Type B pancreatic cell (in vitro differentiated cells): ENCODE results near the gene POLN. TPM values are rescaled to one million over a fixed set of nuclear protein-coding genes. Genes with fewer than 3 reads are reported as not detected.
A peak's percentile ranks its signal among the peaks of the same experiment; 100 is the strongest.

Experiments
- DNase-seq: peaks from one replicate; pipeline ENCODE4 v3.0.0; 2021; ENCODE audit warnings: mixed read lengths; ENCODE audit not compliant: unreplicated experiment; ENCODE audit errors: extremely low spot score
- H3K27ac Mint-ChIP-seq: 2 replicates; pipeline ENCODE4 v1.8.0; 2021; ENCODE audit warnings: mild to moderate bottlenecking, mixed read lengths
- H3K27me3 Mint-ChIP-seq: 2 replicates; pipeline ENCODE4 v1.8.0; 2021; ENCODE audit warnings: mixed read lengths
- H3K36me3 Mint-ChIP-seq: 2 replicates; pipeline ENCODE4 v1.8.0; 2021; ENCODE audit warnings: mixed read lengths
- H3K4me1 Mint-ChIP-seq: one replicate; pipeline ENCODE4 v1.8.0; 2021; ENCODE audit warnings: mixed read lengths; ENCODE audit not compliant: unreplicated experiment
- H3K4me3 Mint-ChIP-seq: 2 replicates; pipeline ENCODE4 v1.8.0; 2021; ENCODE audit warnings: mild to moderate bottlenecking, mixed read lengths
- H3K9me3 Mint-ChIP-seq: 2 replicates; pipeline ENCODE4 v1.8.0; 2021; ENCODE audit warnings: mixed read lengths
- total RNA-seq: library from RNA; stranded (reverse); gene quantifications from 2 replicates; pipeline ENCODE4 v1.2.1, GENCODE V29; 2021; ENCODE audit warnings: low replicate concordance
- TF ChIP-seq, protein P1 (sequence below): fragments of 200-600 bp; sonication (generic); conservative IDR thresholded peaks from 2 replicates; pipeline ENCODE4 v1.5.0; 2021; ENCODE audit warnings: antibody characterized with exemption, mild to moderate bottlenecking

POLN gene
- total RNA-seq, 1 donor from 2014 or later, result 4.1 TPM

GRCh38 chr4:2079006-2079405 is 162.9 kb downstream of the POLN start:
- Mint-ChIP-seq H3K4me1 (peaks cover 3% of the 10 kb centered on the region), H3K4me3 (no peak overlapping the region), H3K27ac (no peak overlapping the region), H3K27me3 (peaks cover 4% of the 10 kb centered on the region), H3K36me3 (no peaks in the 10 kb centered on the region), H3K9me3 (no peaks in the 10 kb centered on the region)
- TF ChIP-seq, protein P1, sequence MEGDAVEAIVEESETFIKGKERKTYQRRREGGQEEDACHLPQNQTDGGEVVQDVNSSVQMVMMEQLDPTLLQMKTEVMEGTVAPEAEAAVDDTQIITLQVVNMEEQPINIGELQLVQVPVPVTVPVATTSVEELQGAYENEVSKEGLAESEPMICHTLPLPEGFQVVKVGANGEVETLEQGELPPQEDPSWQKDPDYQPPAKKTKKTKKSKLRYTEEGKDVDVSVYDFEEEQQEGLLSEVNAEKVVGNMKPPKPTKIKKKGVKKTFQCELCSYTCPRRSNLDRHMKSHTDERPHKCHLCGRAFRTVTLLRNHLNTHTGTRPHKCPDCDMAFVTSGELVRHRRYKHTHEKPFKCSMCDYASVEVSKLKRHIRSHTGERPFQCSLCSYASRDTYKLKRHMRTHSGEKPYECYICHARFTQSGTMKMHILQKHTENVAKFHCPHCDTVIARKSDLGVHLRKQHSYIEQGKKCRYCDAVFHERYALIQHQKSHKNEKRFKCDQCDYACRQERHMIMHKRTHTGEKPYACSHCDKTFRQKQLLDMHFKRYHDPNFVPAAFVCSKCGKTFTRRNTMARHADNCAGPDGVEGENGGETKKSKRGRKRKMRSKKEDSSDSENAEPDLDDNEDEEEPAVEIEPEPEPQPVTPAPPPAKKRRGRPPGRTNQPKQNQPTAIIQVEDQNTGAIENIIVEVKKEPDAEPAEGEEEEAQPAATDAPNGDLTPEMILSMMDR, result no peak
- DNase-seq, result peak; percentile 39

- no peak overlapping the region for H3K27ac Mint-ChIP-seq
- no peak for DNase-seq
- no peak overlapping the region for H3K4me3 Mint-ChIP-seq
- peaks cover 3% of the 10 kb centered on the region for H3K4me1 Mint-ChIP-seq
- TF ChIP-seq, protein P1, result no peak
- no peaks in the 10 kb centered on the region for H3K36me3 Mint-ChIP-seq
- peaks cover 4% of the 10 kb centered on the region for H3K27me3 Mint-ChIP-seq
- no peaks in the 10 kb centered on the region for H3K9me3 Mint-ChIP-seq
Measured at GRCh38 chr4:2078584-2078983, 163.3 kb downstream of the POLN start.

GRCh38 chr4:2077537-2078460 is 164.1 kb downstream of the POLN start:
- H3K27ac Mint-ChIP-seq, result no peak overlapping the region
- H3K4me1 Mint-ChIP-seq, result peaks cover 3% of the 10 kb centered on the region
- DNase-seq, result no peak

GRCh38 chr4:2076908-2077536 is 164.9 kb downstream of the POLN start:
- Mint-ChIP-seq H3K4me1 (peaks cover 3% of the 10 kb centered on the region), H3K27me3 (no peaks in the 10 kb centered on the region), H3K36me3 (no peaks in the 10 kb centered on the region), H3K9me3 (no peaks in the 10 kb centered on the region), H3K4me3 (no peak overlapping the region), H3K27ac (peak overlapping the region; percentile 17)
- TF ChIP-seq, protein P1, result no peak
- DNase-seq, result no peak

More at GRCh38 chr4:2077537-2078460, 164.1 kb downstream of the POLN start:
- TF ChIP-seq, protein P1, result no peak
- H3K36me3 Mint-ChIP-seq, result no peaks in the 10 kb centered on the region
- H3K4me3 Mint-ChIP-seq, result no peak overlapping the region
- peaks cover 3% of the 10 kb centered on the region for H3K27me3 Mint-ChIP-seq
- H3K9me3 Mint-ChIP-seq, result no peaks in the 10 kb centered on the region

DNA sequence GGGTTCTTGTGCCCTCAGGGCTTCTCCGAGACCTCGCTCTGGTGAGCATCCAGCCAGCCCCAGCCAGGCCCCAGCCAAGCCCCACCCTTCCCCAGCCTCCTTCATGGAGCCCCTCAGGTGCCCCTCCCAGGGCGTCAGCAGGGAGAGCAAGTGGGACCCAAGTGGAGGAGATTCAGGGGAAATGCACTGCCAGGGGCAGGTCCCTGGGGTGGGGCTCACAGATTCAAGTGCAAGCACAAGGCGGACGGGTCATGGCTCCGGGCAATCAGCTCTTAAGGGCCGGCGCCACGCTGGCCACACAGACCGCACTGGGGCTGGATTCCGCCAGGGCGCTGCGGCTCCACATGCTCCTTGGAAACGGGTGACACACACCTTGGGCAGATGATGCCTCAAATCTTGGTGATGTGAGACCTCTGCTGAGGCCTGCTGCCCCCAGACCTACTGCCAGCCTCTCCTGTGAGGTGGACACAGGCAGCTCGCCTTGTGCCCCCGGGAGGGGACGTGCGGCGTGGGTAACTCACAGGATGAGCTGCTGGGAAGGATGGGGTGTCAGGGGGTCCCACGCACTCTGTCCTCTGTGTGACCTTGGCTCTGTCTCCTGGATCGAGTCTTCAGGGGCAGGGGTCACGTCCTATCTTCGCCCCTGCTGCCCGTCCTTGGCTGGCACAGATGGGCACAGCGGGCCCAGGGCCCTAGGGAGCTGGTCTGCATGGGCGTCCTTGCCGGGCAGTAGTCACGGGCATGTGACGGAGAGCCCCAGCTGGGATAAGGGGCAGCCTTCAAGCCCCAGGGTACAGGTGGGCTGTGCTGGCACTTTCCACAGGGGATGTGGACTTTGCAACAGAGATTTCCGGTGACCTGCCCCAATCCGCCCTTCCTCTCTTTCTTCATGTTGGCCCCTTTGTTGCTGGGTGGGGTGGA is 165.7 kb downstream of the POLN start:
- H3K4me1 Mint-ChIP-seq, result peaks cover 3% of the 10 kb centered on the region
- H3K27me3 Mint-ChIP-seq, result no peaks in the 10 kb centered on the region
- no peaks in the 10 kb centered on the region for H3K36me3 Mint-ChIP-seq
- H3K9me3 Mint-ChIP-seq, result no peaks in the 10 kb centered on the region
- H3K27ac Mint-ChIP-seq, result peak overlapping the region; percentile 17
- DNase-seq, result no peak
- TF ChIP-seq, protein P1, result no peak
- H3K4me3 Mint-ChIP-seq, result no peak overlapping the region
